ENCODE measurements around the gene CCNL2. TPM values are rescaled to one million over a fixed set of nuclear protein-coding genes. Genes with fewer than 3 reads are reported as not detected.

Gene CCNL2
- total RNA-seq, 2 experiments from 2014 or later, result 97.7 to 108 TPM

GRCh38 chr1:1435911-1436629 is 36.9 kb upstream of the CCNL2 start:
- Mint-ChIP-seq H3K27me3 (ENCODE audit: low read depth) (peaks cover 25% of the 10 kb centered on the region), H3K27ac (no peak overlapping the region), H3K9me3 (no peaks in the 10 kb centered on the region), H3K4me3 (peak overlapping the region; percentile 60), H3K36me3 (ENCODE audit: low read depth) (no peaks in the 10 kb centered on the region), H3K4me1 (ENCODE audit: low read depth) (peaks cover 14% of the 10 kb centered on the region)
- DNase-seq, result no peak
- intact Hi-C loops (cut with micrococcal nuclease), result no loop called here
- CTCF ChIA-PET, result no interaction called here

- no peak within 1 kb of the TSS for H3K27ac Mint-ChIP-seq
- H3K27me3 Mint-ChIP-seq (ENCODE audit: low read depth), result peaks cover 21% of the 10 kb centered on the region
- H3K36me3 Mint-ChIP-seq (ENCODE audit: low read depth), result no peaks in the 10 kb centered on the region
- CTCF ChIA-PET, result no interaction called here
- H3K4me3 Mint-ChIP-seq, result peak within 1 kb of the TSS; percentile 60
- intact Hi-C loops (cut with micrococcal nuclease), result no loop called here
- H3K4me1 Mint-ChIP-seq (ENCODE audit: low read depth), result peaks cover 11% of the 10 kb centered on the region
- peak; percentile 48 for DNase-seq
- no peaks in the 10 kb centered on the region for H3K9me3 Mint-ChIP-seq
These were observed 36.2 kb upstream of the CCNL2 start, which contains the start of gene VWA1 for GRCh38 chr1:1435106-1435903. TSS of gene VWA1 (plus strand) at chr1:1435690. CDS start at chr1:1435749, 59 bp downstream.

- Mint-ChIP-seq H3K9me3 (no peaks in the 10 kb centered on the region), H3K36me3 (ENCODE audit: low read depth) (no peaks in the 10 kb centered on the region), H3K4me3 (peak overlapping the region; percentile 50), H3K4me1 (ENCODE audit: low read depth) (peaks cover 11% of the 10 kb centered on the region), H3K27me3 (ENCODE audit: low read depth) (peaks cover 25% of the 10 kb centered on the region), H3K27ac (no peak overlapping the region)
- CTCF ChIA-PET, result no interaction called here
- intact Hi-C loops (cut with micrococcal nuclease), result no loop called here
- DNase-seq, result no peak
These were observed 35.6 kb upstream of the CCNL2 start for GRCh38 chr1:1434824-1435105.

- intact Hi-C loops (cut with micrococcal nuclease), result no loop called here
- no peaks in the 10 kb centered on the region for H3K36me3 Mint-ChIP-seq (ENCODE audit: low read depth)
- H3K27me3 Mint-ChIP-seq (ENCODE audit: low read depth), result peaks cover 29% of the 10 kb centered on the region
- no peaks in the 10 kb centered on the region for H3K9me3 Mint-ChIP-seq
- DNase-seq, result peak; percentile 21
- peak overlapping the region; percentile 18 for H3K4me3 Mint-ChIP-seq
- H3K27ac Mint-ChIP-seq, result no peak overlapping the region
- CTCF ChIA-PET, result interaction anchor here (1.3 kb wide), 1 partner anchor 15 kb away, joined by 3 read pairs; the partner anchor contains the start of gene ATAD3C
- peaks cover 11% of the 10 kb centered on the region for H3K4me1 Mint-ChIP-seq (ENCODE audit: low read depth)
These were observed 35.1 kb upstream of the CCNL2 start for GRCh38 chr1:1434131-1434823.

GRCh38 chr1:1433804-1434130 is 34.6 kb upstream of the CCNL2 start:
- CTCF ChIA-PET, result interaction anchor here (1.3 kb wide), 1 partner anchor 16 kb away, joined by 3 read pairs; the partner anchor contains the start of gene ATAD3C
- intact Hi-C loops (cut with micrococcal nuclease), result no loop called here
- Mint-ChIP-seq H3K36me3 (ENCODE audit: low read depth) (no peaks in the 10 kb centered on the region), H3K27me3 (ENCODE audit: low read depth) (peaks cover 28% of the 10 kb centered on the region), H3K9me3 (no peaks in the 10 kb centered on the region), H3K4me1 (ENCODE audit: low read depth) (peaks cover 11% of the 10 kb centered on the region), H3K4me3 (peak overlapping the region; percentile 41), H3K27ac (peak overlapping the region; percentile 46)
- peak; percentile 80 for DNase-seq

GRCh38 chr1:1432951-1433803 is 34.0 kb upstream of the CCNL2 start:
- intact Hi-C loops (cut with micrococcal nuclease), result no loop called here
- H3K36me3 Mint-ChIP-seq (ENCODE audit: low read depth), result no peaks in the 10 kb centered on the region
- peak; percentile 24 for DNase-seq
- H3K27me3 Mint-ChIP-seq (ENCODE audit: low read depth), result peaks cover 27% of the 10 kb centered on the region
- CTCF ChIA-PET, result interaction anchor here (0.7 to 1.3 kb wide), 2 partner anchors 8 to 17 kb away, joined by 3 read pairs; partner anchors contain the start of gene ATAD3C
- peak overlapping the region; percentile 46 for H3K27ac Mint-ChIP-seq
- peaks cover 14% of the 10 kb centered on the region for H3K4me1 Mint-ChIP-seq (ENCODE audit: low read depth)
- peak overlapping the region; percentile 41 for H3K4me3 Mint-ChIP-seq
- no peaks in the 10 kb centered on the region for H3K9me3 Mint-ChIP-seq

GRCh38 chr1:1432274-1432950 is 33.3 kb upstream of the CCNL2 start:
- H3K4me1 Mint-ChIP-seq (ENCODE audit: low read depth), result peaks cover 14% of the 10 kb centered on the region
- DNase-seq, result no peak
- no peaks in the 10 kb centered on the region for H3K36me3 Mint-ChIP-seq (ENCODE audit: low read depth)
- no peak overlapping the region for H3K27ac Mint-ChIP-seq
- peaks cover 27% of the 10 kb centered on the region for H3K27me3 Mint-ChIP-seq (ENCODE audit: low read depth)
- intact Hi-C loops (cut with micrococcal nuclease), result no loop called here
- H3K4me3 Mint-ChIP-seq, result no peak overlapping the region
- no peaks in the 10 kb centered on the region for H3K9me3 Mint-ChIP-seq
- CTCF ChIA-PET, result interaction anchor here (0.7 kb wide), 1 partner anchor 9 kb away, joined by 3 read pairs; no protein-coding TSS in a partner anchor

GRCh38 chr1:1431845-1432273 is 32.7 kb upstream of the CCNL2 start:
- intact Hi-C loops (cut with micrococcal nuclease), result no loop called here
- peaks cover 14% of the 10 kb centered on the region for H3K4me1 Mint-ChIP-seq (ENCODE audit: low read depth)
- CTCF ChIA-PET, result no interaction called here
- H3K36me3 Mint-ChIP-seq (ENCODE audit: low read depth), result no peaks in the 10 kb centered on the region
- no peak overlapping the region for H3K27ac Mint-ChIP-seq
- H3K9me3 Mint-ChIP-seq, result no peaks in the 10 kb centered on the region
- H3K4me3 Mint-ChIP-seq, result no peak overlapping the region
- no peak for DNase-seq
- peaks cover 27% of the 10 kb centered on the region for H3K27me3 Mint-ChIP-seq (ENCODE audit: low read depth)

GRCh38 chr1:1430992-1431844 is 32.1 kb upstream of the CCNL2 start:
- Mint-ChIP-seq H3K27me3 (ENCODE audit: low read depth) (peaks cover 26% of the 10 kb centered on the region), H3K36me3 (ENCODE audit: low read depth) (no peaks in the 10 kb centered on the region), H3K4me3 (no peak overlapping the region), H3K27ac (no peak overlapping the region), H3K9me3 (no peaks in the 10 kb centered on the region), H3K4me1 (ENCODE audit: low read depth) (peaks cover 13% of the 10 kb centered on the region)
- intact Hi-C loops (cut with micrococcal nuclease), result no loop called here
- CTCF ChIA-PET, result no interaction called here
- no peak for DNase-seq

GRCh38 chr1:1430114-1430982 is 31.2 kb upstream of the CCNL2 start:
- Mint-ChIP-seq H3K4me3 (no peak overlapping the region), H3K9me3 (no peaks in the 10 kb centered on the region), H3K27me3 (ENCODE audit: low read depth) (peaks cover 27% of the 10 kb centered on the region), H3K4me1 (ENCODE audit: low read depth) (peaks cover 13% of the 10 kb centered on the region), H3K36me3 (ENCODE audit: low read depth) (no peaks in the 10 kb centered on the region), H3K27ac (no peak overlapping the region)
- DNase-seq, result no peak
- intact Hi-C loops (cut with micrococcal nuclease), result no loop called here
- CTCF ChIA-PET, result interaction anchor here (2.4 kb wide), 1 partner anchor 11 kb away, joined by 11 read pairs; no protein-coding TSS in a partner anchor

All from activated naive CD4-positive, alpha-beta T cell treated with anti-CD3 and anti-CD28 coated beads for 36 hours (primary cell).